ENCODE data around the gene SRRM1.

The SRRM1 gene

GRCh38 chr1:24643363-24644099 lies 429 bp downstream of the SRRM1 start:
- H3K9ac ChIP-seq: peak overlapping the region; percentile 97
- H3K27me3 ChIP-seq (ENCODE audit: insufficient read depth, low read depth): no peaks in the 10 kb centered on the region
- peaks cover 20% of the 10 kb centered on the region for H4K20me1 ChIP-seq (ENCODE audit: insufficient read depth)
- H3K4me1 ChIP-seq (ENCODE audit: low read depth, poor library complexity, severe bottlenecking): peaks cover 49% of the 10 kb centered on the region
- peak overlapping the region; percentile 97; the same call in 1 of the 2 replicates for H3K27ac ChIP-seq
- H3K79me2 ChIP-seq (ENCODE audit: insufficient read depth, low read depth): peaks cover 53% of the 10 kb centered on the region
- peak overlapping the region; percentile 92 for H3K4me2 ChIP-seq
- H2AFZ ChIP-seq (ENCODE audit: low read depth): peak overlapping the region; percentile 38; the same call in 1 of the 2 replicates
- H3K4me3 ChIP-seq (IDR thresholded peaks at IDR 0.05; ENCODE audit: insufficient read depth, low read depth, low read length): peak overlapping the region; percentile 28
- peaks cover 33% of the 10 kb centered on the region; the same call in 1 of the 2 replicates for H3K36me3 ChIP-seq (ENCODE audit: insufficient read depth)
- TF ChIP-seq CTCF (conservative IDR thresholded peaks at IDR 0.05; ENCODE audit: low read depth, low read length): no peak

DNA sequence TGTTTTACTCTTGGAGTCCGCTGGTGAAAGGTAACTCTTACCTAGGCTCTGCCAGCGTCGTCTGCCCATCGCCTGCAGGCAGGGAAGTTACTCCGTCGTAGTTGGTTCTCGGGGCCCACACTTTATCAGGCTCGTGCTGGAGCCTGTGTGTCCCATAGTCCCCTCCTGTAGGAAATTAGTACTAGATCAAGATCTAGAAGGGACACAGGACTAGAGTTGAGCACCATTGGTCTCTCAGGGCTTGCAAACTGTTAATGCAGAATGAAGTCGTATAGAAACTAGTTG lies 940 bp downstream of the SRRM1 start:
- Histone ChIP-seq H3K9ac (peak overlapping the region; percentile 97; the same call in 1 of the 2 replicates), H3K4me3 (IDR thresholded peaks at IDR 0.05; ENCODE audit: insufficient read depth, low read depth, low read length) (peak overlapping the region; percentile 28), H2AFZ (ENCODE audit: low read depth) (no peak overlapping the region), H3K4me1 (ENCODE audit: low read depth, poor library complexity, severe bottlenecking) (peaks cover 52% of the 10 kb centered on the region), H4K20me1 (ENCODE audit: insufficient read depth) (peaks cover 20% of the 10 kb centered on the region), H3K79me2 (ENCODE audit: insufficient read depth, low read depth) (peaks cover 59% of the 10 kb centered on the region), H3K27me3 (ENCODE audit: insufficient read depth, low read depth) (no peaks in the 10 kb centered on the region), H3K27ac (peak overlapping the region; percentile 97; the same call in 1 of the 2 replicates), H3K36me3 (ENCODE audit: insufficient read depth) (peaks cover 38% of the 10 kb centered on the region; the same call in 1 of the 2 replicates), H3K4me2 (peak overlapping the region; percentile 92)
- no peak for TF ChIP-seq CTCF (conservative IDR thresholded peaks at IDR 0.05; ENCODE audit: low read depth, low read length)

GRCh38 chr1:24648919-24649318 lies 5.8 kb downstream of the SRRM1 start:
- no peak overlapping the region for H3K9ac ChIP-seq
- H3K79me2 ChIP-seq (ENCODE audit: insufficient read depth, low read depth): peaks cover 74% of the 10 kb centered on the region

DNA sequence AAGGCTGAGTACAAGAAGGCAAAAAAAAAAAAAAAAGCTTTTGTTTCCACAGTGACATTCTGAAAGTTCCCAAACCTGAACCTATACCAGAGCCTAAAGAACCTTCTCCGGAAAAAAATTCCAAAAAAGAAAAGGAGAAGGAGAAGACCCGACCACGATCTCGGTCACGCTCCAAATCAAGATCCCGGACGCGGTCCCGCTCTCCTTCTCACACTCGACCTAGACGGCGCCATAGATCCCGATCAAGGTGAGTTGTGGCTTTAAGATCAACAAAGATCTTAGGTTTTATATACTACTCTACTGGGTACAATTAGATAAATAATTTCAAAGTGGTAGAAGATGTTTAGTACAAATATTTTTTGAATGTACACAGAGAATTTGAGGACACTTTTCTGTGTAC lies 9.3 kb downstream of the SRRM1 start:
- TF ChIP-seq CTCF (conservative IDR thresholded peaks at IDR 0.05; ENCODE audit: low read depth, low read length): no peak

More at GRCh38 chr1:24648919-24649318, 5.8 kb downstream of the SRRM1 start:
- peaks cover 20% of the 10 kb centered on the region for H4K20me1 ChIP-seq (ENCODE audit: insufficient read depth)
- H3K4me1 ChIP-seq (ENCODE audit: low read depth, poor library complexity, severe bottlenecking): peaks cover 38% of the 10 kb centered on the region
- no peak for TF ChIP-seq CTCF (conservative IDR thresholded peaks at IDR 0.05; ENCODE audit: low read depth, low read length)
- peaks cover 62% of the 10 kb centered on the region for H3K36me3 ChIP-seq (ENCODE audit: insufficient read depth)
- no peak overlapping the region for H2AFZ ChIP-seq (ENCODE audit: low read depth)
- no peak overlapping the region for H3K4me3 ChIP-seq (IDR thresholded peaks at IDR 0.05; ENCODE audit: insufficient read depth, low read depth, low read length)
- no peak overlapping the region for H3K27ac ChIP-seq
- H3K27me3 ChIP-seq (ENCODE audit: insufficient read depth, low read depth): no peaks in the 10 kb centered on the region; the same call in 1 of the 2 replicates
- H3K4me2 ChIP-seq: no peak overlapping the region

More for the DNA sequence above, 9.3 kb downstream of the SRRM1 start:
- Histone ChIP-seq H3K79me2 (ENCODE audit: insufficient read depth, low read depth) (peaks cover 52% of the 10 kb centered on the region), H3K4me3 (IDR thresholded peaks at IDR 0.05; ENCODE audit: insufficient read depth, low read depth, low read length) (no peak overlapping the region), H3K4me1 (ENCODE audit: low read depth, poor library complexity, severe bottlenecking) (peaks cover 15% of the 10 kb centered on the region), H3K36me3 (ENCODE audit: insufficient read depth) (peaks cover 60% of the 10 kb centered on the region), H3K27ac (no peak overlapping the region), H4K20me1 (ENCODE audit: insufficient read depth) (peaks cover 4% of the 10 kb centered on the region; the same call in 1 of the 2 replicates), H3K4me2 (no peak overlapping the region), H2AFZ (ENCODE audit: low read depth) (no peak overlapping the region), H3K27me3 (ENCODE audit: insufficient read depth, low read depth) (no peaks in the 10 kb centered on the region; the same call in 1 of the 2 replicates), H3K9ac (no peak overlapping the region)
